ENCODE data around the gene TSEN15.

TSEN15 gene

DNA sequence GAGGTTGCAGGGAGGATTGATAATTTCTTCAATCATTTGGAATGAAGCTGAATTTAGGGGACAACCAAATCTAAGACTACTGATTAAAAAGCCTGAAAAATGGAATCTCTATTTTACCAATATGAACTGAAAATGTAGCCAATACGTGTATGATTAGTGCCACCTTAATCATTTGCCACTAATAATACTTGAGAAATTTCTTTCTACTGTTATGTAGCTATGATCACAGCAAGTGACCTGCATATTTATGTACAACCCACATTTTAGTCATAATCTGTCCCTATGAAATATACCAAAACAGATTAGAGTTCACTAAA lies 20.5 kb upstream of the TSEN15 start:
- H3K4me3 Mint-ChIP-seq: no peak overlapping the region
- H3K27ac Mint-ChIP-seq: peak overlapping the region in 1 of 3 experiments; percentile 31
- TF ChIP-seq, protein P1, sequence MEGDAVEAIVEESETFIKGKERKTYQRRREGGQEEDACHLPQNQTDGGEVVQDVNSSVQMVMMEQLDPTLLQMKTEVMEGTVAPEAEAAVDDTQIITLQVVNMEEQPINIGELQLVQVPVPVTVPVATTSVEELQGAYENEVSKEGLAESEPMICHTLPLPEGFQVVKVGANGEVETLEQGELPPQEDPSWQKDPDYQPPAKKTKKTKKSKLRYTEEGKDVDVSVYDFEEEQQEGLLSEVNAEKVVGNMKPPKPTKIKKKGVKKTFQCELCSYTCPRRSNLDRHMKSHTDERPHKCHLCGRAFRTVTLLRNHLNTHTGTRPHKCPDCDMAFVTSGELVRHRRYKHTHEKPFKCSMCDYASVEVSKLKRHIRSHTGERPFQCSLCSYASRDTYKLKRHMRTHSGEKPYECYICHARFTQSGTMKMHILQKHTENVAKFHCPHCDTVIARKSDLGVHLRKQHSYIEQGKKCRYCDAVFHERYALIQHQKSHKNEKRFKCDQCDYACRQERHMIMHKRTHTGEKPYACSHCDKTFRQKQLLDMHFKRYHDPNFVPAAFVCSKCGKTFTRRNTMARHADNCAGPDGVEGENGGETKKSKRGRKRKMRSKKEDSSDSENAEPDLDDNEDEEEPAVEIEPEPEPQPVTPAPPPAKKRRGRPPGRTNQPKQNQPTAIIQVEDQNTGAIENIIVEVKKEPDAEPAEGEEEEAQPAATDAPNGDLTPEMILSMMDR (IDR thresholded peaks at IDR 0.05; ENCODE audit: unreplicated experiment in 3 of 3): no peak
- H3K9me3 Mint-ChIP-seq: no peaks in the 10 kb centered on the region
- no peaks in the 10 kb centered on the region for H3K36me3 Mint-ChIP-seq (ENCODE audit: low read depth)
- peaks cover 14% of the 10 kb centered on the region for H3K27me3 Mint-ChIP-seq (ENCODE audit: low read depth)
- H3K4me1 Mint-ChIP-seq: peaks cover 83% of the 10 kb centered on the region

DNA sequence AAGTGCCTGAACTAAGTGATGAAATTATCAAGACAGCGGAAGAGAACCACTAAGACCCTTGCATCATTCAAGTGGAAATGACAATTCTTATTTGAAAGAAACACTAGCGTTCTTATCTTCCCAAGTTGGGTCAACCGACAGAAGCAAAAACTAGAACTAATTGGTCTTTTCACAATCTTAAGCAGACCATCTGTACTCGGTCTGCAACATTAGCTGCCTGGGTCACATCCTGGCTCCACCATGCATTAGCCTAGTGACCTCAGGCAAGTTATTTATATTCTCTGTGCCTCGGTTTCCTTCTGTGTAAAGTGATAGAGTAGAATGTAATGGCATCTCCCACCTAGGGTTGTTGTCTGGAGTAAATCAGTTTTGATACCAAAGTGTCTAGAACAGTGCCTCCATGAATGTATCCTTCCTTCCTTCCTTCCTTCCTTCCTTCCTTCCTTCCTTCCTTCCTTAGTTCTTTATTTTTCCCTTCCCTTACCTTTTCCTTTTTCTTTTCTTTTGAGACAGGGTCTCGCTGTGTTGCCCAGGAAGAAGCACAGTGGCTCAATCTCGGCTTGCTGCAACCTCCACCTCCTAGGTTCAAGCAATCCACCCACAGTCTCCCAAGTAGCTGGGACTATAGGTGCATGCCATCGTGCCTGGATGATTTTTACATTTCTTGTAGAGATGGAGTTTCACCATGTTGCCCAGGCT lies 20.0 kb upstream of the TSEN15 start:
- Mint-ChIP-seq H3K4me3 (no peak overlapping the region), H3K27ac (no peak overlapping the region), H3K4me1 (peaks cover 83% of the 10 kb centered on the region), H3K36me3 (ENCODE audit: low read depth) (no peaks in the 10 kb centered on the region), H3K27me3 (ENCODE audit: low read depth) (peaks cover 18% of the 10 kb centered on the region), H3K9me3 (no peaks in the 10 kb centered on the region)
- TF ChIP-seq, protein P1 (IDR thresholded peaks at IDR 0.05; ENCODE audit: unreplicated experiment in 3 of 3): no peak

DNA sequence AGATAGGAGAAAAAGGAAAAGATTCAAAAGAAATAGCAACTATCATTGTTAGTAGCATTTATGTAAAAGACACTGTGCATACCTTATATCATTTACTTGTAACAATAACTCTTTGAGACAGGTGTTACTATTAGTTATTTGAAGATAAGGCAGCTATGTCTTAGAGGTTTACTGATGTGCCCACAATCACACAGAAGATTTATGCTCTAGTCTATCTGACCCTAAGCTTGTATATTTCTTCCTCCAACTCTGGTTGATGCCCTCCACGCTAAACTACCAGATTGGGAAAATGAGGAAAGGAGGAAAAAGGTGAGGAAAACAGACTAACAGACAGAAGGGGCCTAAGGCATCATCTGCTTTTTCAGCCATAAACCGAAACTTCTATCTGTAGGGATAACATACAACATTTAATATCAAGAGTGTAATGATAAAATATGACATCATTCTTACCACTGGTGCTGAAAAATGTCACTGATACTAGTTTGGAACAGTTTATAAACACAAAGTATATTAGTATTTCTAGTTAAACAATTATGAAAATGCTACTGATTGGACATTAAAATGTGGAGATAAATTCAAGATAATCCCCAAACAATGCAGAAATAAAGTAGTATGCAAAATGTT lies 19.1 kb upstream of the TSEN15 start:
- H3K4me3 Mint-ChIP-seq: no peak overlapping the region
- H3K4me1 Mint-ChIP-seq: peaks cover 77% of the 10 kb centered on the region
- no peaks in the 10 kb centered on the region for H3K36me3 Mint-ChIP-seq (ENCODE audit: low read depth)
- H3K27ac Mint-ChIP-seq: peak overlapping the region in 1 of 3 experiments; percentile 8
- H3K9me3 Mint-ChIP-seq: no peaks in the 10 kb centered on the region
- TF ChIP-seq, protein P1 (IDR thresholded peaks at IDR 0.05; ENCODE audit: unreplicated experiment in 3 of 3): no peak
- H3K27me3 Mint-ChIP-seq (ENCODE audit: low read depth): peaks cover 18% of the 10 kb centered on the region

DNA sequence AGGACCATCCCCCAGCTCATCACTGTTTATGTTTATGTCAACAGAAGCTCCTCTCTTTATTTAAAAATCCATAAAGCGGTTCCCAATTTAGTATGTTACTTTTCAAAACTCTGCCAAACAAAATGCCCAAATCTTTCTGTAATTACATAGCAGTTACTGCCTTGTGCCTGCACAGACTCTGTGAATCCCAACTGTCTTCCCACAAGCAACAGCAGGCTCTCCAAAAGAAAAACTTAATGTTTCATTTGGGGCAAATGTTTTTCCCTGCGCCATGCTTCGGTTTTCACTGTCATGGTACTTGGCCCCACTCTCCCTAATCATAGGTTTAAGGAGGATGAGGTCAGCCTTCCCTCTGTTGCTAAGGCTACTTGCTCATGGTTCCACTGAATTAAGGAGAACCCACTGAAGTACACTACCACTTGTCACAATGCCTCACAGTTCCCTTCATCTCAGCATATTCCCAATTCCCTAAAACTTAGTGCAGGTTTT lies 18.6 kb upstream of the TSEN15 start:
- H3K27ac Mint-ChIP-seq: peak overlapping the region in 2 of 3 experiments; percentile 8 to 12
- peaks cover 77% of the 10 kb centered on the region for H3K4me1 Mint-ChIP-seq
- no peaks in the 10 kb centered on the region for H3K9me3 Mint-ChIP-seq
- TF ChIP-seq, protein P1 (IDR thresholded peaks at IDR 0.05; ENCODE audit: unreplicated experiment in 3 of 3): no peak
- H3K27me3 Mint-ChIP-seq (ENCODE audit: low read depth): peaks cover 24% of the 10 kb centered on the region
- H3K36me3 Mint-ChIP-seq (ENCODE audit: low read depth): no peaks in the 10 kb centered on the region
- H3K4me3 Mint-ChIP-seq: no peak overlapping the region

DNA sequence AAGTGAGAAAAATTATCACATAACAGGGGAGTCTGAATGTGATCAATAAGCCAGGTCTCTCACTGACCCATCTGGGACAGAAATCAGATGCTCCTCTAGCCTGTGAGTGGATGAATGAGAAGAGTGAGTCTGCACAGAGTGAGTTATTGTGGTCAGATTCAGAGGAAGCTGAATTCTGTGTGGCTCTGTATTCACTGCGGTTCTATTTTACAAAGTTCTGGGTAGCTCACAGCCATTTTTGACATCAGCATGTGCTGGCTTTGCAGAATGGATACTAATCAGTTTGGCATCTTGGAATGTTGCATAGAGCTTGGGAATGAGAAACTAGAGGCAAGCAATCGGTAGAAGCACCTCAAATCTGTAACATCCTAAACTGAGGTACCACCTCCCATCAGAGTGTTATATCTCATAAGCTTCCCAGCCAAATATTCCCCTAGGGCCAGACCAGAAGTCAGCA lies 17.8 kb upstream of the TSEN15 start:
- TF ChIP-seq, protein P1 (IDR thresholded peaks at IDR 0.05; ENCODE audit: unreplicated experiment in 3 of 3): no peak
- H3K27me3 Mint-ChIP-seq (ENCODE audit: low read depth): peaks cover 28% of the 10 kb centered on the region
- no peaks in the 10 kb centered on the region for H3K36me3 Mint-ChIP-seq (ENCODE audit: low read depth)
- H3K9me3 Mint-ChIP-seq: no peaks in the 10 kb centered on the region
- H3K27ac Mint-ChIP-seq: peak overlapping the region in 1 of 3 experiments; percentile 8
- peak overlapping the region in 1 of 3 experiments; percentile 38 for H3K4me3 Mint-ChIP-seq
- H3K4me1 Mint-ChIP-seq: peaks cover 74% of the 10 kb centered on the region

Data from nephron (organoid).